Activated CD8-positive, alpha-beta memory T cell treated with anti-CD3 and anti-CD28 coated beads for 48 hours (primary cell): ENCODE results near the gene MAP3K13.
"Not testable (repeated sequence)": the region's sequence is repeated elsewhere in the genome, so short reads cannot be mapped to it uniquely, and the experiment has no call there.

Experiments
- DNase-seq, 3 experiments: peaks; one replicate each; pipeline ENCODE4 v3.0.0-alpha.2; 2020; ENCODE audit warnings: low read depth in 2 of 3, low spot score in 2 of 3

MAP3K13 gene

DNA sequence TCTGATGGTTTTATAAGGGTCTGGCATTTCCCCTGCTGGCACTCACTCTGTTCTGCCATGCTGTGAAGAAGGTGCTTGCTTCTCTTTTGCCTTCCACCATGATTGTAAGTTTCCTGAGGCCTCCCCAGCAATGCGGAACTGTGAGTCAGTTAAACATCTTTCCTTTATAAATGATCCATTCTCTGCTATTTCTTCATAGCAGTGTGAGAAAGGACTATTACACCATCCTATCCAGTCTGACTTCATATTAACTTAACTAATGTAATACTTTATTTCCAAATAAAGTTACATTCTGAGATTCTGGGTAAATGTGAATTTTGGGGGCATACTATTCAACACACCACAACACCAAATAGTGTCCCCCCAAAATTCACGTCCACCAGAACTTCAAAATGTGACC, 22.2 kb upstream of the MAP3K13 start:
- no peak for DNase-seq

DNA sequence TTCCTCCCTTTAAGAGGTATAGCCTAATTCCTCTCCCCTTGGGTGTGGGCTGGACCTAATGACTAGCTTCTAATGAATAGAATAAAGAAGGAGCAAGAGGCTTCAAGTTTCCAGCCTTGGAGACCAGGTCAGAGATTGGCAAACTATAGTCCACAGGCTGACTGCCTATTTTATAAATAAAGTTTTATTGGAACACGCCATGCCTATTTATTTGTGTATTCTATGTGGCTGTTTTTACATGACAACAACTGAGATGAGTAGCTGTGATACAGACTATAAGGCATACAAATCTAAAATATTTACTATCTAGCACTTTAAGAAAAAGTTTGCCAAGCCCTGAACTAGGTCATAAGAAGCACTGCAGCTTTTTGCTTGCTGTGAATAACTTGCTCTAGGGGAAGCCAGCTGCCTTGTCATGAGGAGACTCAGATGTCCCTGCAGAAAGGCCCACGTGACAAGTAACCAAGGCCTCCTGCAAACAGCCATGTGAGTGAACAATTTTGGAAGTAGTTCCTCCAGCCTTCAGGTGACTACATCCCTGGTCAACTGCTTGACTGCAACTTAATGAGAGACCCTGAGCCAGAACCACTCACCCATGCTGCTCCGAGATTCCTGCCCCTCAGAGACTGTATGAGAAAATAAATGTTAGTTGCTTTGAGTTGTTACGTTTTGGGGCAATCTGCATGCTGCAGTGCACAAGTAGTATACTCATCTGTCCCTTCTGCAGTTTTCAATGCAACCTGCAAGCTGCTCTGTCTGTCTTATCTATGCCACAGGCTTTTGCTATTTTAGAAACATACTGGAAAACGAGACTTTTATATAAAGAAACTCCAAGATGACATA, 21.1 kb upstream of the MAP3K13 start:
- no peak for DNase-seq

DNA sequence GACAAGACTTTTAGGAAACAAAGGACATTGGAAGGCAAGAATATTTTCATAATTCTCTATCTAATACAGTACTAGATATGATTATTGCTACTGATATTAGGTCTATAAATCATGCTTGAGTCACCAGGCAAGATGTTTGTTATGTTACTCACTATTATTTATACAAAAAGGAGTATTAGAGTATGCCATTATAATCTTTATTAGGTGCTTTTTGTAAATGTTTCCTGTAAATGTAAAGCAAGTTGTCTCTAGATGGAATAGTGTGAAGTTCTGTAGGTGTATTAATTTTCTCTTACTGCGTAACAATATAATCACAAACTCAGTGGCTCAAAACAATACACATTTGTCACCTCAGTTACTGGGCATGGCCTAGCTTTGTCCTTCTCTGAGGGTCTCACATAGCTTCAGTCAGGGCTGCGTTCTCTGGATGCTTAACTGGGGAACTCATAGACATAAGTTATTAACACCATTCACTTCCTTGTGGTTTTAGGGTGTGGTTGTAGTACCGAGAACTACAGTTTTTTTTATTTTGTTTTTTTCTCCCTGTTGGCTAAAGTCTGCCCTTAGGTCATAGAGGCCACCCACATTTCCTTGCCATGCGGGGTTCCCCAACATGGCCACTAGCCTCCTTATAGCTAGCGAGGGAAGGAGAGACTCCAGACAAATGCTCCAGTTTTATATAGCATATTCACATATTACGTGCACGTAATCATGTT, 20.3 kb upstream of the MAP3K13 start:
- DNase-seq = no peak

DNA sequence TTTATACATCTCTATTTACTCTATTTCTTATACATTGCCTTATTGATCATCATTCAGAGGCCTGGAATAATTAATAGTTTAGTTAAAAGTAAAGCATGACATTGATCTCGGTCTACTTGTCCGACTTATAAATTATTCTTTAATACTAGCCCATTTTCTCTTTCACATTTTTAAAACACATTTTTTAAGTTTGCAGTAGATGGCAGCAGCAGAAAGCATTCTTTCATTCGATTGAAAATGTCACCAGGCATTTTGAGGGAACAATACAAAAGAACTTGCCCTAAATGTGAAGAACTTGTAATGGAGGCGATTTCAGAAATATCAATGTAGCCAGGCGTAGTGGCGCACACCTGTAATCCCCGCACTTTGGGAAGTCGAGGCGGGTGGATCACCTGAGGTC, 15.5 kb upstream of the MAP3K13 start:
- DNase-seq = no peak

DNA sequence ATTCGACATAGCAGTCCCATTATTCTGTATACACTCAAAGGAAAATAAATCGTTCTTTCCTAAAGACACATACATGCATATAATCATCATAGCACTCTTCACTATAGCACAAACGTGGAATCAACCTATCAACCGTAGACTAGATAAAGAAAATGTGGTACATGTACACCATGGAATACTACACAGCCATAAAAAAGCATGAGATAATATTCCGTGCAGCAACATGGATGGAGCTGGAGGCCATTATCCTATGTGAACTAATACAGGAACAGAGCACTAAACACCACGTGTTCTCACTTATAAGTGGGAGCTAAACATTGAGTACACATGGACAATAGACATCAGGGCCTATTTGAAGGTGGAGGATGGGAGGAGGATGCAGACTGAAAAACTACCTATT, 12.1 kb upstream of the MAP3K13 start:
- DNase-seq = no peak

DNA sequence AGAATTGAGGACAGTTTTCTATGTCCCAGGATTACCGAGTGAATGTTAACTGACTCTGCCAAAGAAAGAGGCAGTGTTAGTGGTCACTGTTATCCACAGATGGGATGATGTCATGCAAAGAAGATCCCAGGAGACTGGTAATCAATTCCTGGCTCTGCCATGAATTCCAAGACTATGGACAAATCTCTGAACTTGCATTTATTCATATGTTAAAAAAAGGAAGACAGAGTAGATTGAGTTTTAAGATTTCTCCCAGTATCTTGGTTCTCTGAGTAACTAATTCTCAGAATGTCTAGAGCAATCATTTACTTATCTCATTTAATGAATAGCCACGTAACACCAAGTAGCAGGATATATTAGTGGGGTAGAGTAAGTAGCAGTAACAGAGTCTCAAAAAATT, 11.5 kb upstream of the MAP3K13 start:
- no peak for DNase-seq

DNA sequence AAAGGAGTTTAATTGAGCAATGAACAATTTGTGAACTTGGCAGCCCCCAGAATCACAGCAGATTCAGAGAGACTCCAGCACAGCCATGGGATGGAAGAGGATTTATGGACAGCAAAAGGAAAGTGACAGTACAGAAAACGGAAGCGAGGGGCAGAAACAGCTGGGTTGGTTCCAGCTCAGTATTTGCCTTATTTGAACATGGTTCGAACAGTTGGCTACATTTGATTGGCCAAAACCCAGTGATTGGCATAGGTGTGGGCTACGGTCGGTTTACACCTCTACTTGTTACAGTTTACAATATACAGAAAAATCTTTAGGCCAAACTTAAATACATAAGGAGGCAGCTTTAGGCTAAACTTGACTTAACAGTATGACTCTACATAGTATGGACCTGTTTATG, 9.7 kb upstream of the MAP3K13 start:
- DNase-seq = no peak

DNA sequence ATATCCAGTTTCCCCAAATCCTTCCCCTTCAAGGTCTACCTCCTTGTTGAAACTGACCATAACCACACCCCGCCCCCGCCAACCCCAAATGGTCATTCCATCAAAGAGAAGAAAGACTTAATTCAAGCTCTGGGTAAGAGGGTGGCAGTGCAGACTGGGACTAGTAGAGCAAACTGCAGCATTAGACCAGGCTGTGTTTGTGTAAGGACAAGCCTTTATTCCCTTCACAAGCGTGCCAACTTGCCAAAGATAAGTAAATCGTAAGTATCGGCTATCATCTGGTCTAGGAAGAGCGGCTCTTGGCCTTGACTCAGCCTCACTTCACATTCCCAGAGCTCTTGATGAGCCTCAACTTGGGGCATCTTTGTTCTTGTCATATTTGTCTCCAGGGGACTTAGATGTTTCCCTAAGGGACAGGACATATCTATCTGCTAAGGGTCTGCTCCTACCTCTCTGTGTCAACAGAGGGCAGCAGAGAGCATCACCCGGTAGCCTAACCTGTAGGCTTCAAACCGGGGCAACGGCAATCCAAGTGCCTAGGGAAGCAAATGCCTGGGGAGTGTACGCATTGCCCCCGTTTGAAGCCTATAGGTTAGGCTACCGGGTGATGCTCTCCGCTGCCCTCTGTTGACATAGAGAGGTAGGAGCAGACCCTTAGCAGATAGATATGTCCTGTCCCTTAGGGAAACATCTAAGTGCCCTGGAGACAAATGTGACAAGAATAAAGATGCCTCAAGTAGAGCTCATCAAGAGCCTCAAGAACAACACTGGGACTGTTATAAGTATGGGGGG, 8.9 kb upstream of the MAP3K13 start:
- peak; percentile 23 to 41 (median 27) for DNase-seq

DNA sequence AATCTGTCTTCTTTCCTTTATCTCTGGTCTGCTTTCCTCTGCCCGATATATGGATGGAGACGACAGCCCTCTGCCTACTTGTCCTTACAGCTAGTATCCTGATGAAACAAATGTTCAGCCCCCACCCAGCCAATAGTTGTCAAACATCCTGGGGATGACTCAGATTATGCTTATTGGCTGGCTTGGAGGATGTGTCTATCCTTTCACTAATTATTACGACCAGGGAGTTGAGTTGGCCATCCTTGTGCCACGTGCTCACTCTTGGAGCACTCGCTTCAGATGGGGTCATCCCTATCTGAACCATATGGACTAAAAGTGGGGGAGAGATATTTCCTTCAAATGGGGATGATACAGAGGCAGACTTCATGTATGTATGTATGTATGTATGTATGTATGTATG, 6.4 kb upstream of the MAP3K13 start:
- no peak for DNase-seq

DNA sequence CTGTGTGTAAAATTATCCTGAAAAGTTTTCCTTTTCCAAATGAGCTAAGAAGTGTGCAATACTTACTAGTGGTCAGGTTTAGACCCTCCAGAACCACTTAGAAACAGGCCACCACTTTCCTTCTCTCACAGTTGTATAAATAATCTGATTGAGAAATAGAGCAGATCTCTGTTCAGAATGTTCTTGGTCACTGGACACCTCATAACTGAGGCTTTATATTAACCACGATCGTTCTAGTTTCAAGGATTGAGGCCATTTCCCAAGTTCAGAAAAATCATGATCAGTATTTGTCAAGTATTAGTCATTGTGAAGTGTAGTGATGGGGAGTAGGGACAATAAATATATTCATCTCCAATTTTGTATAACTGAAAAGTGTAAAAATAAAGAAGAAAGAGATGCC, 1.0 kb upstream of the MAP3K13 start:
- no peak for DNase-seq

DNA sequence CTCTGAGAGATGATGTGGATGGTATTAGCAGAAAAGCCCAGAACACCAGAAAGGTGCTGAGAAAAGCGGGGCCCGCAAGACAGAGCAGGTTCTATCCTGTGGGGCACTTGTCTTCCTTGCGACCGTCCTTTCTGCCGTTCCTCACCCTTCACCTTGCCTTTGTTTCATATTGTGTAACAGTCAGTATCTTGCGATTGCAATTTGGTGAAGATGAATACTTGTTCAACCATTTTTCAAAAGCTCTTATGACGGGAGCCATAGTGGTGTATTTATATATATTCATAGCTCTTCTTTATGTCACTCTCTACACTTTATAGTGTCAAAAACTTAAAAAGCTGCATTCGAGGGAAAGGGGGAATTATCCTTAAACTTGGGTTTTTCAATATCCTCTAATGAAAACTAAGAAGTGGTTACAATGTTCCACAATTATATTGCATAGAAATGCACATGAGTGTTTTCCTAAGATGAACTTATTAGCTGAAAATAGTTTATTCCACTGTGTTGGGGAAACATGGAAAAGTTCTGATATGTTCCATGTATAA, 797 bp downstream of the MAP3K13 start:
- DNase-seq = no peak

DNA sequence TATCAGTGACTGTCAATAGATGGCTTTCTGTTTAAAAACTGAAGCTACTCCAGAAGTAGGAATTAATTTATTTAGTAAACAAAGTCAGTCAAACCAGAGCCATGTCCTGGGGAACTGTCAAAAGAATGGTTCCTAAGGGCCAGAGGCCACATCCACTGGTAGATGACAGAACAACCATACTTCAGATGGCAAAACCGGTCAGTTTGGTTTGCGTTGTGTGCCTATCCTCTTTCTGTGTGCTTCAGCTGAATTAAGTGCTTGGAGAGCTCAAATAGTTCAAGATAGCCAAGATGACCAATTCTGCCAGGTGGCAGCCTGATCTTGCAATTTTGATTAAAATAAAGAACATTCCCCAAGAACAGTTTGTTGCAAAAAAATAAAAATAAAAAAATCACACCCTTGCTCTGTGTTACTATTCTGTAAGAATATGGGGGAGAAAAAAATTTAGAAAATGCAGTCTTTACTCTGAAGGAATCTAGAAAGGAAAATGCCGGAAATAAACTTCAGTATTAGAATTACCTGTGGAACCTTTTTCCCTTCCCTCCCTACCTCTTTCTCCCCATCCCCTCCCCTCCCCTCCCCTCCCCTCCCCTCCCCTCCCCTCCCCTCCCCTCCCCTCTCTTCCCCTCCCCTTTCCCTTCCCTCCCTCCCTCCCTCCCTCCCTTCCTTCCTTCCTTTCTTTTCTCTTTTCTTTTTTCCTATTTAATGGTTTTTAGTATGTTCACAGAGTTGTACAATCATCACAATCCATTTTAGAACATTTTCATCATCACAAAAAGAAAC, 2.5 kb downstream of the MAP3K13 start:
- DNase-seq = no peak

DNA sequence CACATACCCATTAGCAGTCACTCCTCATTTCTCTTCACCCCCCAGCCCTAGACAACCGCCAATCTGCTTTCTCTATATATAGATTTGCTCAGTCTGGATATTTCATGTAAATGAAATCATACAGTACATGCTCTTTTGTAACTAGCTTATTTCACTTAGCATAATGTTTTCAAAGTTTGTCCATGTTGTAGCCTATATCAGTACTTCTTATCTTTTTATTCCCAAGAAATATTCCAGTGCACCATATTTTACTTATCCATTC, 3.1 kb downstream of the MAP3K13 start:
- no peak for DNase-seq

DNA sequence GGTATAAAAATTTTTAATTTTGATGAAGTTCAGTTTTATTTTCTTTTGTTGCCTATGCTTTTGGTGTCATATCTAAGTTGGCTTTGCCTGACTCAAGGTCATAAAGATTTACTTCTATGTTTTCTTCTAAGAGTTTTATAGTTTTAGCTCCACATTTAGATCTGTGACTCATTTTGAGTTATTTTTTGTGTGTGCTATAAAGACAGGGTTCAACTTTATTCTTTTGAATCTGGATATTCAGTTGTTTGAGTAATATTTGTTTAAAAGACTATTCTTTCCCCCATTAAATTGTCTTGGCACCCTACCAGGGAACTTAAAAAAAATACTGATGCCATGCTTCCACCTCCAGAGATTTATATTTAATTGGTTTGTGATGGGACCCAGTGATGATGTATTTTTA, 4.0 kb downstream of the MAP3K13 start:
- DNase-seq = no peak

DNA sequence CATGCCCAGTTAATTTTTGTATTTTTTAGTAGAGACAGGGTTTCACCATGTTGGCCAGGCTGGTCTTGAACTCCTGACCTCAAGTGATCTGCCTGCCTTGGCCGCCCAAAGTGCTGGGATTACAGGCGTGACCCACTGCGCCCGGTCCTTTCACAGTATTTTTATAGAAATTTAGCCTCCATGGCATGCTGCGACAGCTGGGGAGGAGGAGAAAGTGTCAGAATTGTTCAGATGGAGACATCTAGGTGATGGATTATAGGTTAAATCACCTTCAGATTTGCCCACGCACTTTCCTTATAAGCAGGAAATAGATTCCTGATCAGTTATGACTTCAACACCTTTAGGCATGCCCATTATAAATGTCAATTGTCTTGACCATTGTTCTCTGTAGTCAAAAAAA, 7.4 kb downstream of the MAP3K13 start:
- DNase-seq = not testable (repeated sequence)

DNA sequence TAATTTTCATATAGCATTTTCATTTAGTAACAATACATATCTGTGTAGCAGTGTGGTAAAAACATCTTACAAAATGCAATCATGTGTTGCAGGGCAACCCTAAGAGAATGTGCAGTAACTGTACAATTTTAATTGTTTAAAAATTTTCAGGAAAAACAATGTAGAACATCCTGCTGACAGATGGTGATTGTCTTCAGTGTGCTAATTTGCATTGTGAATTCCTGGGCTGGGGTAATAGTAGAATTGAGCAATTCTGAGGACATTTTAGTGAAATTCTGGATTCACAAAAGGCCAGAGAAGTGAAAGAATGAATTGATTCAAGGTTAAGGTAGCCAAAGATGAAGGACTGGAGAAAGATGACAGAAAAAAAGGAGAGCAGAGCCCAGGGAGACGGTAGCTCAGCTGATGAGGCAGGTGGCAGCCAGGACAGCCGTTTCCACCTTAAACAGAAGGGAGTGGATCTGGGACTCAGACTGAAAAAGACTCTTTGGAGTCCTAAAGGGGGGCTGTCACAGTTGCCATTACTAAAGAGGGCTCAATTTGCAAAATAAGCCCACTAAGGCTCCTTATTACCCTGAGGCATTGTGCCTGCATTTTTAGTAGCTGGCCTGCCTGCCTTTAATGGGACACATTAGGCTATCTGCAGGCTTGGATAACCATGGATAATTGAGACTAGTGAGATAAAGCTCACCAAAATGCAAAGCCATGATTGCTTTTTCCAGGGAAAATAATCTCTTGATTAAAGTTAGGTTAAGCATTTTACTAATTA, 8.6 kb downstream of the MAP3K13 start:
- DNase-seq = no peak

DNA sequence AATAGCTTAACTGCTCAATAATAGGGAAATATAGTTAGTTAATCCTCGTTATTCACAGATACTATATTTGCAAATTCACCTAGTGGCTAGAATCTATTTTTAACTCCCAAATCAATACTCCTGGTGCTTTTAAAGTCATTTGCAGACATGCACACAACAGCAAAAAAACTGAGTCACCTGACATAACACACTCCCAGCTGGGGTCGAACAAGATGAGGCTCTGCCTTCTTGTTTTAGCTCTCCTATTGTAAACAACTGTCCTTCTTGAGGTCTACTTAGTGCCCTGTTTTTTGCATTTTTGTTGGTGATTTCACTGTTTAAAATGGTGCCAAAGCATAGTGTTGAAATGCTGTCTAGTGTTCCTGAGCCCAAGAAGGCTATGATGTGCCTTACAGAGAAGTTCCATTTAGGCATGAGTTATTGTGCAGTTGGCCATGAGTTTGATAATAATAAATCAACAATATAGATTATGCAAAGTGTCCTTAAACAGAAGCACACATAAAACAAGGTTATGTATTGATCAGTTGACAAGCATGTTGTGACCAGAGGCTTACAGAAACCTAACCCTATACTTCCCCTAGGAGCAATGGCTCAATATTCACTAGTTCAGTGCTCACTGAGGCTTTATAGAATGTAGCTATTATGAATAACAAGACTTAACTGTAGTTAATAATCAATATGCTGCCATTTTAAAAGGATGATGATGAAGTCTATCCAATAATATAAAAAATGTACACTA, 18.6 kb downstream of the MAP3K13 start:
- DNase-seq = no peak

DNA sequence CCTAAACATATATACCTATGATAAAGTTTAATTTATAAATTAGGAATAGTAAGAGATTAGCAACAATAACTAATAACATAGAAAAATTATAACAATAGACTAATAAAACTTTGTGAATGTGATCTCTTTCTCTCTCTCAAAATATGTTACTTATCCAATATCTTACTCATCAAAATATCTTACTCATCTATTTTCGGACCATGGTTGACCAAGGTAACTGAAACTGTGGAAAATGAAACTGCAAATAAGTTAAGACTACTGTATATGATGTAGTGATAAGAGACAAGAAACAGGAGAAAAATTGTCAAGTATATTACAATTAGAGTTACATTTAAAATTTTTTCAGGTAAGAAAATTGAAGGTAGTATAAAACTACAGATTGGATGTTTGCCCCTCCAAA, 19.2 kb downstream of the MAP3K13 start:
- no peak for DNase-seq

DNA sequence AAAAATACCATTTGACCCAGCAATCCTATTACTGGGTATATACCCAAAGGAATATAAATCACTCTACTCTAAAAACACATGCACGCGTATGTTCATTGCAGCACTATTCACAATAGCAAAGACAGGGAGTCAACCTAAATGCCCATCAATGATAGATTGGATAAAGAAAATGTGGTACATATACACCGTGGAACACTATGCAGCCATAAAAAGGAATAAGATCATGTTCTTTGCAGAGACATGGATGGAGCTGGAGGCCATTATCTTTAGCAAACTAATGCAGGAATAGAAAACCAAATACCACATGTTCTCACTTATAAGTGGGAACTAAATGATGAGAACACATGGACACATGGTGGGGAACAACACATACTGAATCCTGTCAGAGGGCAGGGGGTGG, 23.6 kb downstream of the MAP3K13 start:
- not testable (repeated sequence) for DNase-seq

DNA sequence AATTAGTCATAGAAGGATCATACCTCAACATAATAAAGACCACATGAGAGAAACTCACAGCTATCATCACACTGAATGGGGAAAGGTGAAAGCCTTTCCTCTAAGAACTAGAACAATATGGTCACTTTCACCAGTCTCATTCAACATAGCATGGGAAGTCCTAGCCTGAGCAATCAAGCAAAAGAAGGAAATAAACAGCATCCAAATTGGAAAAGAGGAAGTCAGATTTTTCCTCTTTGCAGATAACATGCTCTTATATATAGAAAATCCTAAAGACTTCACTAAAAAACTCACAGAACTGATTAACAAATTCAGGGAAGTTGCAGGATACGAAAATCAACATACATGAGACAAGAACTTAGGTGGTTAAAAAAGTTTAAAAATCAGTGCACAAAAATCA, 24.7 kb downstream of the MAP3K13 start:
- DNase-seq = no peak
